SK-N-SH (cell line): ENCODE measurements around the gene MRPL58. TPM values are rescaled to one million over a fixed set of nuclear protein-coding genes. Genes with fewer than 3 reads are reported as not detected.
A peak's percentile ranks its signal among the peaks of the same experiment; 100 is the strongest.

Source experiments
- CTCF ChIA-PET: fragments of 300-600, 350-600 bp; formaldehyde crosslinking; extraction: SDS; loops from one replicate; lab custom pipeline; 2021; lab: Yijun Ruan, JAX
- POLR2A ChIA-PET: fragments of 350-600 bp; sonication (Branson Sonifier 250); formaldehyde crosslinking; extraction: SDS; loops from one replicate; lab custom pipeline; 2020; ENCODE audit warnings: antibody characterized with exemption, inconsistent platforms; lab: Yijun Ruan, JAX
- DNase-seq: peaks from one replicate; pipeline ENCODE4 v3.0.0; 2012
- H2AFZ ChIP-seq: fragments of 200-600 bp; sonication (generic); 2 replicates; pipeline ENCODE4 v1.8.1; 2016; ENCODE audit warnings: antibody characterized with exemption, mild to moderate bottlenecking, low read depth
- H3F3A ChIP-seq: fragments of 200-600 bp; sonication (generic); replicated peaks from 2 replicates; pipeline ENCODE3; 2016; ENCODE audit warnings: antibody characterized with exemption, mild to moderate bottlenecking; ENCODE audit not compliant: insufficient read depth
- H3K27ac ChIP-seq, 2 experiments: fragments of 200-500 bp in 1 of 2; fragments of 200-600 bp in 1 of 2; sonication (Bioruptor generic) in 1 of 2; sonication (generic), shearing (Covaris generic) in 1 of 2; 2 replicates each; pipeline versions ENCODE4 v1.5.1 to v1.6.1; 2014 to 2016; ENCODE audit warnings: low read depth in 2 of 2, inconsistent platforms in 1 of 2, low read length in 1 of 2, mild to moderate bottlenecking in 1 of 2, mixed read lengths in 1 of 2
- H3K27me3 ChIP-seq: fragments of 200-600 bp; sonication (generic), shearing (Covaris generic); 2 replicates; pipeline ENCODE4 v1.6.1; 2016; ENCODE audit warnings: mixed run types; ENCODE audit not compliant: insufficient read depth
- H3K36me3 ChIP-seq, 2 experiments: fragments of 200-500 bp in 1 of 2; fragments of 200-600 bp in 1 of 2; sonication (Bioruptor generic) in 1 of 2; sonication (generic) in 1 of 2; replicated peaks in 1 of 2; 2 replicates each; pipeline versions ENCODE3 to v1.5.1; 2014 to 2016; ENCODE audit warnings: low read length in 1 of 2, mild to moderate bottlenecking in 1 of 2; ENCODE audit not compliant: insufficient read depth in 2 of 2, control insufficient read depth in 1 of 2
- H3K4me1 ChIP-seq, 2 experiments: fragments of 200-500 bp in 1 of 2; fragments of 200-600 bp in 1 of 2; sonication (Bioruptor generic) in 1 of 2; sonication (generic), shearing (Covaris generic) in 1 of 2; 2 replicates each; pipeline versions ENCODE4 v1.5.1 to v1.6.1; 2014 to 2016; ENCODE audit warnings: low read depth in 1 of 2, low read length in 1 of 2, mixed run types in 1 of 2; ENCODE audit not compliant: insufficient read depth in 2 of 2, control insufficient read depth in 1 of 2
- H3K4me2 ChIP-seq: fragments of 200-600 bp; sonication (generic), shearing (Covaris generic); 2 replicates; pipeline ENCODE4 v1.6.1; 2017; ENCODE audit warnings: mixed run types
- H3K4me3 ChIP-seq, 2 experiments: fragments of 200-500 bp in 1 of 2; fragments of 200-600 bp in 1 of 2; sonication (Bioruptor generic) in 1 of 2; sonication (generic), shearing (Covaris generic) in 1 of 2; 2 replicates each; pipeline versions ENCODE4 v1.5.1 to v1.8.1; 2014 to 2016; ENCODE audit warnings: low read depth in 2 of 2, inconsistent platforms in 1 of 2, low read length in 1 of 2, mild to moderate bottlenecking in 1 of 2, mixed read lengths in 1 of 2, moderate library complexity in 1 of 2
- H3K79me2 ChIP-seq: fragments of 200-600 bp; sonication (generic); 2 replicates; pipeline ENCODE4 v1.8.1; 2017; ENCODE audit warnings: mild to moderate bottlenecking; ENCODE audit not compliant: insufficient read depth
- H3K9ac ChIP-seq: fragments of 200-600 bp; sonication (generic); 2 replicates; pipeline ENCODE4 v1.6.1; 2017; ENCODE audit warnings: mixed run types
- H3K9me2 ChIP-seq: fragments of 200-600 bp; sonication (generic); 2 replicates; pipeline ENCODE4 v1.6.1; 2017; ENCODE audit warnings: mixed run types
- H3K9me3 ChIP-seq: fragments of 200-600 bp; sonication (generic); 2 replicates; pipeline ENCODE4 v1.6.1; 2017; ENCODE audit warnings: mixed run types, mild to moderate bottlenecking, moderate library complexity
- H4K20me1 ChIP-seq: fragments of 200-600 bp; sonication (generic); 2 replicates; pipeline ENCODE4 v1.6.1; 2017; ENCODE audit warnings: mild to moderate bottlenecking, mixed run types; ENCODE audit not compliant: insufficient read depth
- CHD2 ChIP-seq: fragments of 150-350 bp; IDR thresholded peaks from 2 replicates; pipeline ENCODE4 v1.6.1; 2018; ENCODE audit warnings: low read length; ENCODE audit not compliant: partially characterized antibody
- CTCF ChIP-seq: fragments of 200-600 bp; sonication (generic); IDR thresholded peaks from 2 replicates; pipeline ENCODE4 v1.6.1; 2017; ENCODE audit warnings: antibody characterized with exemption, mild to moderate bottlenecking, moderate library complexity
- ELF1 ChIP-seq: IDR thresholded peaks from 2 replicates; pipeline ENCODE4 v1.4.0; 2012
- GABPA ChIP-seq: IDR thresholded peaks from 2 replicates; pipeline ENCODE4 v1.4.0; 2012; ENCODE audit warnings: low read depth, mild to moderate bottlenecking
- GATA2 ChIP-seq: sonication (generic); formaldehyde crosslinking; IDR thresholded peaks from 2 replicates; pipeline ENCODE4 v1.5.0; 2020; ENCODE audit warnings: mild to moderate bottlenecking, missing genetic modification reagents
- JUND ChIP-seq: IDR thresholded peaks from 2 replicates; pipeline ENCODE4 v1.4.0; 2012
- MAX ChIP-seq: IDR thresholded peaks from 2 replicates; pipeline ENCODE4 v1.4.0; 2012; ENCODE audit warnings: low read depth
- MEF2A ChIP-seq: IDR thresholded peaks from 2 replicates; pipeline ENCODE4 v1.4.0; 2012; ENCODE audit warnings: low read depth, borderline replicate concordance
- MXI1 ChIP-seq: IDR thresholded peaks from 2 replicates; pipeline ENCODE4 v1.6.1; 2012; ENCODE audit warnings: mild to moderate bottlenecking, low read depth, low read length, improper control_type of control experiment
- NFIC ChIP-seq: IDR thresholded peaks from 2 replicates; pipeline ENCODE4 v1.4.0; 2012; ENCODE audit warnings: borderline replicate concordance
- POLR2AphosphoS5 ChIP-seq: IDR thresholded peaks from 2 replicates; pipeline ENCODE4 v1.6.1; 2012; ENCODE audit warnings: low read depth, low read length
- RFX5 ChIP-seq: IDR thresholded peaks from 2 replicates; pipeline ENCODE4 v1.6.1; 2012; ENCODE audit warnings: mild to moderate bottlenecking, improper control_type of control experiment, low read length
- SMC3 ChIP-seq: IDR thresholded peaks from 2 replicates; pipeline ENCODE4 v1.6.1; 2012; ENCODE audit warnings: low read depth, low read length, improper control_type of control experiment
- TAF1 ChIP-seq: IDR thresholded peaks from 2 replicates; pipeline ENCODE4 v1.6.1; 2012; ENCODE audit warnings: low read depth, mild to moderate bottlenecking, low read length, moderate library complexity, borderline replicate concordance
- TCF12 ChIP-seq: IDR thresholded peaks from 2 replicates; pipeline ENCODE4 v1.4.0; 2012
- WGBS: methylation state at CpG from one replicate; pipeline ENCODE4 v1.1.6; 2017; ENCODE audit warnings: low lambda C conversion rate; 5-methylcytosine and 5-hydroxymethylcytosine counted together
- polyA plus RNA-seq, 3 experiments: library from polyadenylated mRNA; depleted of rRNA; stranded (reverse); fragments of >200 nt; gene quantifications; 2 replicates each; pipeline ENCODE4 v1.2.3, GENCODE V29; 2012
- TF ChIP-seq, protein P1 (sequence below): IDR thresholded peaks from 2 replicates; pipeline ENCODE4 v1.4.0; 2012; ENCODE audit warnings: low read depth, borderline replicate concordance
- TF ChIP-seq, protein P2 (sequence below): IDR thresholded peaks from 2 replicates; pipeline ENCODE4; 2012

MRPL58 gene
- polyA plus RNA-seq, 1 of the 3 experiments (the other 2 are of a cell fraction), result 87.3 TPM

DNA sequence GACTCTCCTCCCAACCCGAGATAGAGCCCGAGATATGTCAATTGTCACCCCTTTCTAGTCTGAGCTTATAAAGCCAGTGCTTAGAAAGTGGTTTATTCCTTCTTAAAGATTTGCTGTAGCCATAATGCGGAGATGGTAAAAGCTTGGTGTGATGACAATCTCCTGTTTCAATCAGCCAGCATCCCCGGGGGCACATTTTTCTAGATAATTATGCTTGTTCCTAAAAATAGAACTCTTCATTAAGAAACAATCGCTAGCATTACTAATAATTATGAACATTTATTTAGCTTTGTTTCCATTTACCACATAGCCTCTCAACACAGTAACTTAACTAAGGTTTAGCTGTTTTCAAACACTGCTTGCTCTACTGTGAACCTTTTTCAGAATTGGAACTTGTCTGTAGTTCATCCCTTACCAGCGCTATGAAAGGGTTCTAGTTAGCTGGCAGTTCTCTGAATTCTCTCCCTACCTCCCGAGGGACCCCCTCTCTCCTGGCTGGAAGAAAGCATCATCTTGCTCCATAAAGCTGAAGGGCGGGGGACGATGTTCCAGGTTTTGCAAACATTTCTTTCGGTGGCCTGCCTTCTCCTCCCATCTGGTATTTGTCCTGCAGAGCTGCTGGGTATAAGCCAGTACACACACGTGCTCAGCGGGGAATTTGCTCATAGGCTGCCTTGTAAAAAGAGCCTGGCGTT is 922 bp upstream of the MRPL58 start (continued):
- TF ChIP-seq TCF12, result 0 out of 2 replicates have a peak, but pooled peaks have one; percentile 17
- no peak for TF ChIP-seq TAF1
- no peak for TF ChIP-seq JUND
- no peak for TF ChIP-seq CHD2
- peak; percentile 61; the same call in 1 of the 2 replicates for TF ChIP-seq MXI1
- TF ChIP-seq RFX5, result no peak
- no peak for TF ChIP-seq GABPA
- TF ChIP-seq SMC3, result no peak
- TF ChIP-seq, protein P1, sequence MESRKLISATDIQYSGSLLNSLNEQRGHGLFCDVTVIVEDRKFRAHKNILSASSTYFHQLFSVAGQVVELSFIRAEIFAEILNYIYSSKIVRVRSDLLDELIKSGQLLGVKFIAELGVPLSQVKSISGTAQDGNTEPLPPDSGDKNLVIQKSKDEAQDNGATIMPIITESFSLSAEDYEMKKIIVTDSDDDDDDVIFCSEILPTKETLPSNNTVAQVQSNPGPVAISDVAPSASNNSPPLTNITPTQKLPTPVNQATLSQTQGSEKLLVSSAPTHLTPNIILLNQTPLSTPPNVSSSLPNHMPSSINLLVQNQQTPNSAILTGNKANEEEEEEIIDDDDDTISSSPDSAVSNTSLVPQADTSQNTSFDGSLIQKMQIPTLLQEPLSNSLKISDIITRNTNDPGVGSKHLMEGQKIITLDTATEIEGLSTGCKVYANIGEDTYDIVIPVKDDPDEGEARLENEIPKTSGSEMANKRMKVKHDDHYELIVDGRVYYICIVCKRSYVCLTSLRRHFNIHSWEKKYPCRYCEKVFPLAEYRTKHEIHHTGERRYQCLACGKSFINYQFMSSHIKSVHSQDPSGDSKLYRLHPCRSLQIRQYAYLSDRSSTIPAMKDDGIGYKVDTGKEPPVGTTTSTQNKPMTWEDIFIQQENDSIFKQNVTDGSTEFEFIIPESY, result no peak
- TF ChIP-seq GATA2 (CRISPR knock-in tag), result no peak
- TF ChIP-seq NFIC, result no peak

- DNase-seq, result no peak
- Histone ChIP-seq H3F3A (peaks cover 16% of the 10 kb centered on the region), H2AFZ (peak overlapping the region; percentile 99), H3K9me3 (no peaks in the 10 kb centered on the region), H3K27ac (peak overlapping the region; percentile 88 to 95), H3K9me2 (no peaks in the 10 kb centered on the region), H3K36me3 (peaks cover 3 to 5% of the 10 kb centered on the region in 2 experiments), H3K4me3 (peak overlapping the region; percentile 65 to 77), H3K79me2 (peaks cover 43% of the 10 kb centered on the region)
- ChIA-PET CTCF (interaction anchor here (0.7 to 19.8 kb wide), 22 partner anchors 8 to 190 kb away, joined by 3 to 295 read pairs (median 8); partner anchors contain the start of genes CDR2L, HID1, NT5C and OTOP2), POLR2A (interaction anchor here (0.6 to 6.2 kb wide), 25 partner anchors 9 to 1487 kb away, joined by 3 to 197 read pairs (median 5); partner anchors contain the start of genes ARMC7, ATP5PD, CDR2L and FDXR)
- 15% methylated on average over 5 of the region's 5 CpGs for WGBS
- TF ChIP-seq POLR2AphosphoS5 (no peak), NFIC (no peak), TCF12 (no peak), CTCF (no peak), MAX (no peak), MEF2A (no peak), JUND (no peak), ELF1 (no peak)
- TF ChIP-seq, protein P2, sequence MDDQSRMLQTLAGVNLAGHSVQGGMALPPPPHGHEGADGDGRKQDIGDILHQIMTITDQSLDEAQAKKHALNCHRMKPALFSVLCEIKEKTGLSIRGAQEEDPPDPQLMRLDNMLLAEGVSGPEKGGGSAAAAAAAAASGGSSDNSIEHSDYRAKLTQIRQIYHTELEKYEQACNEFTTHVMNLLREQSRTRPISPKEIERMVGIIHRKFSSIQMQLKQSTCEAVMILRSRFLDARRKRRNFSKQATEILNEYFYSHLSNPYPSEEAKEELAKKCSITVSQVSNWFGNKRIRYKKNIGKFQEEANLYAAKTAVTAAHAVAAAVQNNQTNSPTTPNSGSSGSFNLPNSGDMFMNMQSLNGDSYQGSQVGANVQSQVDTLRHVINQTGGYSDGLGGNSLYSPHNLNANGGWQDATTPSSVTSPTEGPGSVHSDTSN, result no peak
- TF ChIP-seq, all 33 proteins: peak for 0
- H3K4me2 ChIP-seq, result peak overlapping the region; percentile 89
- peak overlapping the region; percentile 86 for H3K9ac ChIP-seq
- peaks cover 17 to 26% of the 10 kb centered on the region in 2 experiments; a peak in 3 of 4 replicates for H3K4me1 ChIP-seq
- H4K20me1 ChIP-seq, result no peaks in the 10 kb centered on the region
- H3K27me3 ChIP-seq, result no peaks in the 10 kb centered on the region
Measured at GRCh38 chr17:75012096-75012345, 449 bp upstream of the MRPL58 start.
